Hepatocyte (in vitro differentiated cells): ENCODE results near the gene BORCS5. TPM values are rescaled to one million over a fixed set of nuclear protein-coding genes. Genes with fewer than 3 reads are reported as not detected.
A peak's percentile ranks its signal among the peaks of the same experiment; 100 is the strongest.

Source experiments
- DNase-seq: peaks from one replicate; pipeline ENCODE4 v3.0.0-alpha.2; 2016; ENCODE audit warnings: low spot score
- H2AFZ ChIP-seq: fragments of 200-600 bp; sonication (generic); 2 replicates; pipeline ENCODE4 v1.6.0; 2016; ENCODE audit warnings: antibody characterized with exemption, mild to moderate bottlenecking
- H3K27ac ChIP-seq: fragments of 200-600 bp; sonication (generic); 2 replicates; pipeline ENCODE4 v1.5.1; 2016; ENCODE audit warnings: mild to moderate bottlenecking
- H3K27me3 ChIP-seq: fragments of 200-600 bp; sonication (generic); 2 replicates; pipeline ENCODE4 v1.6.1; 2016
- H3K36me3 ChIP-seq: fragments of 200-600 bp; sonication (generic); replicated peaks from 2 replicates; pipeline ENCODE4 v1.5.1; 2016; ENCODE audit warnings: low read depth; ENCODE audit not compliant: insufficient read depth
- H3K4me1 ChIP-seq: fragments of 200-600 bp; sonication (generic); 2 replicates; pipeline ENCODE4 v1.5.1; 2016; ENCODE audit warnings: mild to moderate bottlenecking, moderate library complexity; ENCODE audit not compliant: insufficient read depth
- H3K4me2 ChIP-seq: fragments of 200-600 bp; sonication (generic); 2 replicates; pipeline ENCODE4 v1.6.0; 2016
- H3K4me3 ChIP-seq: fragments of 200-600 bp; sonication (generic); 2 replicates; pipeline ENCODE4 v1.5.1; 2016; ENCODE audit warnings: mild to moderate bottlenecking
- H3K79me2 ChIP-seq: fragments of 200-600 bp; sonication (generic); 2 replicates; pipeline ENCODE4 v1.6.0; 2017; ENCODE audit warnings: mild to moderate bottlenecking
- H3K9me2 ChIP-seq: fragments of 200-600 bp; sonication (generic); replicated peaks from 2 replicates; pipeline ENCODE4 v1.6.0; 2017; ENCODE audit warnings: mild to moderate bottlenecking; ENCODE audit not compliant: insufficient read depth
- H3K9me3 ChIP-seq: fragments of 200-600 bp; sonication (generic); 2 replicates; pipeline ENCODE4 v1.5.1; 2016; ENCODE audit warnings: low read depth, mild to moderate bottlenecking
- H4K20me1 ChIP-seq: fragments of 200-600 bp; sonication (generic); 2 replicates; pipeline ENCODE4 v1.6.0; 2016; ENCODE audit warnings: mild to moderate bottlenecking; ENCODE audit not compliant: insufficient read depth, poor library complexity, severe bottlenecking
- EZH2 ChIP-seq: fragments of 200-600 bp; sonication (generic); IDR thresholded peaks from 2 replicates; pipeline ENCODE4 v1.6.1; 2016; ENCODE audit warnings: antibody characterized with exemption, mild to moderate bottlenecking, borderline replicate concordance
- EZH2phosphoT487 ChIP-seq: fragments of 200-600 bp; sonication (generic); IDR thresholded peaks from one replicate; pipeline ENCODE4 v1.6.1; 2018; ENCODE audit warnings: antibody characterized with exemption, mild to moderate bottlenecking, low read depth, moderate library complexity; ENCODE audit not compliant: unreplicated experiment, severe bottlenecking
- WGBS: methylation state at CpG from one replicate; pipeline ENCODE4 v1.1.6; 2016; ENCODE audit warnings: low lambda C conversion rate; ENCODE audit errors: missing lambda C conversion rate; 5-methylcytosine and 5-hydroxymethylcytosine counted together
- polyA plus RNA-seq: library from polyadenylated mRNA; unstranded; fragments of >200 nt; fragmentation: Nextera tagmentation; extraction: Ambion mirVana; gene quantifications from 2 replicates; pipeline ENCODE4 v1.2.1, GENCODE V29; 2016
- total RNA-seq: library from RNA; depleted of rRNA; stranded (reverse); fragments of >200 nt; gene quantifications from 2 replicates; pipeline ENCODE4 v1.2.3, GENCODE V29; 2014
- TF ChIP-seq, protein P1 (sequence below): fragments of 200-600 bp; sonication (generic); IDR thresholded peaks from 2 replicates; pipeline ENCODE4 v1.5.1; 2016; ENCODE audit warnings: antibody characterized with exemption, mild to moderate bottlenecking; ENCODE audit not compliant: poor library complexity

BORCS5 gene
- total and polyA plus RNA-seq, 2 experiments from 2014 or later, result 6.6 to 11.2 TPM

DNA sequence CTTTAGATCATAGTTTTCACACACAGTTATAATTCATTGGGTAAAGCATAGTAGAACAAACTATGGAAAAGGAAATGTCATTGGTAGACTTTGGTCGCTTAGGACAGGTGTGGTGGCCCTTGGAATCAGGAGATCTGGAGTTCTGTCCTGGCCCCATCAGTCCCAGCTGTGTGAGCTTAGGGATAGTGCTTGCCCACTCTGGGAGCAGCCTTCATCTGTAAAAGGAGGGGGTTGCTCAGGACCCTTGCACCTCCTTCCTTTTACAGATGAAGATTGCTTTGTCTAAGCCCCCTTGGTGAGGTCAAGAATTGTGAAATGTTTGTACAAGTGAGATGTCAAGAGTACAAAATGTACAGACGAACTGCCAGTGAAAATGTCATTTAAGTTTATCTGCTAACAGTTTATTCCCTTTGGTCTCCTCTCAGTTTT lies 93.2 kb downstream of the BORCS5 start:
- H3K27ac ChIP-seq, result peak overlapping the region; percentile 96
- no peak overlapping the region for H3K4me3 ChIP-seq
- DNase-seq, result no peak
- TF ChIP-seq EZH2 (no peak), EZH2phosphoT487 (no peak)
- TF ChIP-seq, protein P1, sequence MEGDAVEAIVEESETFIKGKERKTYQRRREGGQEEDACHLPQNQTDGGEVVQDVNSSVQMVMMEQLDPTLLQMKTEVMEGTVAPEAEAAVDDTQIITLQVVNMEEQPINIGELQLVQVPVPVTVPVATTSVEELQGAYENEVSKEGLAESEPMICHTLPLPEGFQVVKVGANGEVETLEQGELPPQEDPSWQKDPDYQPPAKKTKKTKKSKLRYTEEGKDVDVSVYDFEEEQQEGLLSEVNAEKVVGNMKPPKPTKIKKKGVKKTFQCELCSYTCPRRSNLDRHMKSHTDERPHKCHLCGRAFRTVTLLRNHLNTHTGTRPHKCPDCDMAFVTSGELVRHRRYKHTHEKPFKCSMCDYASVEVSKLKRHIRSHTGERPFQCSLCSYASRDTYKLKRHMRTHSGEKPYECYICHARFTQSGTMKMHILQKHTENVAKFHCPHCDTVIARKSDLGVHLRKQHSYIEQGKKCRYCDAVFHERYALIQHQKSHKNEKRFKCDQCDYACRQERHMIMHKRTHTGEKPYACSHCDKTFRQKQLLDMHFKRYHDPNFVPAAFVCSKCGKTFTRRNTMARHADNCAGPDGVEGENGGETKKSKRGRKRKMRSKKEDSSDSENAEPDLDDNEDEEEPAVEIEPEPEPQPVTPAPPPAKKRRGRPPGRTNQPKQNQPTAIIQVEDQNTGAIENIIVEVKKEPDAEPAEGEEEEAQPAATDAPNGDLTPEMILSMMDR, result no peak
- no peak overlapping the region for H2AFZ ChIP-seq
- WGBS, result 61% methylated on average over 2 of the region's 2 CpGs
- no peaks in the 10 kb centered on the region for H3K27me3 ChIP-seq
- no peaks in the 10 kb centered on the region for H3K36me3 ChIP-seq
- peaks cover 4% of the 10 kb centered on the region for H3K79me2 ChIP-seq
- peak overlapping the region; percentile 61 for H3K4me2 ChIP-seq
- no peaks in the 10 kb centered on the region for H4K20me1 ChIP-seq
- H3K9me3 ChIP-seq, result no peaks in the 10 kb centered on the region
- peaks cover 28% of the 10 kb centered on the region for H3K4me1 ChIP-seq
- no peaks in the 10 kb centered on the region for H3K9me2 ChIP-seq

DNA sequence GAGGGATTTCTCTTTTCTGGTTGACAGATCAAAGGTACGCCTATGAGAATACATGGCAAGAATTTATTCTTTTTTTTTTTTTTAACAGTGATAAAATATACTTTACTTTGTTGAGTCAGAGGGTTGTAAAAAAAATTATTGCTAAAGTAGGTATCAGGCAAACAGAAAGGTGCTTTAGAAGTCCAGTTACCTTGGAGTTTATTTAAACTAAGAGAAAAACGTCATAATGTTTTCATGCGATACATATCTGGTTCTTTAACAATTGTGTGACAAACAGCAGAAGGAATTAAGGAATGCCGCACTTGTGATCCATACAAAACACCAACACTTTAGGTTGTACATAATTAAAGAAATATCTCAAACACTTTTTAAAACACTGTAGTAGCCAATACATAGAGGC lies 94.2 kb downstream of the BORCS5 start:
- 55% methylated on average over 4 of the region's 4 CpGs for WGBS
- no peaks in the 10 kb centered on the region for H3K9me3 ChIP-seq
- peak overlapping the region; percentile 61 for H3K4me2 ChIP-seq
- peaks cover 2% of the 10 kb centered on the region for H3K79me2 ChIP-seq
- H4K20me1 ChIP-seq, result no peaks in the 10 kb centered on the region
- no peaks in the 10 kb centered on the region for H3K9me2 ChIP-seq
- H2AFZ ChIP-seq, result no peak overlapping the region
- H3K4me3 ChIP-seq, result no peak overlapping the region
- H3K36me3 ChIP-seq, result no peaks in the 10 kb centered on the region
- no peak for DNase-seq
- peak overlapping the region; percentile 96 for H3K27ac ChIP-seq
- no peaks in the 10 kb centered on the region for H3K27me3 ChIP-seq
- TF ChIP-seq, protein P1, result no peak
- TF ChIP-seq EZH2phosphoT487 (no peak), EZH2 (no peak)
- H3K4me1 ChIP-seq, result peaks cover 28% of the 10 kb centered on the region

DNA sequence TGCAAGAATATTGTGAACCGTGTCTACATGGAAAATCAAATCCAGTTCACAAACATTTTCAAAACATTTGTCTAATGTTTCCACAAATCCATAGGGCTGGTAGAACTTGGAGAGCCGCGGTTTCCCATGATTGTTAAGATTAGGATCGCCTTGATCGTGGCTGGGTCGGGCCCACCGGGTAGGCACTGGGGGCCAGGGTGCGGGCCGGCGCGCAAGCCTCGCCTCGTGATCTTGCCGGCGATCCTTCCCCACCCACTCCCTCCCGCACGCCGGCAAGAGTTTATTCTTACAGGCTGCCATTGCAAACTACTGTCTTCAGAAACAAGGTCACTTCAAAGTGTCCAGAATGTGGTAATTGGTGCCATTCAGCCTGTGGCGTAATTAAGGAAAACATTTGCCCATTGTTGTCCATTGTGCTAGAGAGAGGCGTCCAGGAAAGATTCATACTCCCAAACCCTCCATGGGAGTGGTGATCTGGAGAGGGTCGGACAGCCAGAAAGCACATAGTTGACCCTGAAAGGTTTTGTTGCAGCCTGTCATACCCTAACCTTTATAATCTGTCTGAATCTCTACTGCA lies 95.5 kb downstream of the BORCS5 start:
- no peaks in the 10 kb centered on the region for H3K9me2 ChIP-seq
- 95% methylated on average over 21 of the region's 21 CpGs for WGBS
- no peak overlapping the region for H2AFZ ChIP-seq
- H3K27ac ChIP-seq, result peak overlapping the region; percentile 96
- no peaks in the 10 kb centered on the region for H3K9me3 ChIP-seq
- H3K27me3 ChIP-seq, result no peaks in the 10 kb centered on the region
- no peaks in the 10 kb centered on the region for H3K79me2 ChIP-seq
- DNase-seq, result no peak
- H3K4me3 ChIP-seq, result no peak overlapping the region
- H3K36me3 ChIP-seq, result no peaks in the 10 kb centered on the region
- no peak for TF ChIP-seq EZH2
- TF ChIP-seq, protein P1, result no peak
- TF ChIP-seq EZH2phosphoT487, result no peak
- no peak overlapping the region for H3K4me2 ChIP-seq
- peaks cover 28% of the 10 kb centered on the region for H3K4me1 ChIP-seq
- no peaks in the 10 kb centered on the region for H4K20me1 ChIP-seq
